ENCODE data around the gene GALNT17. TPM values are rescaled to one million over a fixed set of nuclear protein-coding genes. Genes with fewer than 3 reads are reported as not detected.

Gene GALNT17
- total RNA-seq, 1 experiment from 2014 or later = not detected

- in situ Hi-C loops (cut with HindIII; ENCODE audit: low pct_unique_long_range_greater_than_20kb, low sequenced_read_pairs) = no loop called here
- no peaks in the 10 kb centered on the region for H3K4me1 ChIP-seq (ENCODE audit: control insufficient read depth, insufficient read depth, low read length)
- H3K9me3 ChIP-seq (ENCODE audit: control insufficient read depth, insufficient read depth, low read depth, low read length) = no peaks in the 10 kb centered on the region
- intact Hi-C loops (cut with micrococcal nuclease; ENCODE audit: unreplicated experiment) = no loop called here
- ChIA-PET CTCF (no interaction called here), POLR2A (no interaction called here)
- no peak for TF ChIP-seq TCF7L2 (IDR thresholded peaks at IDR 0.05; ENCODE audit: low read depth, low read length)
- no peak for TF ChIP-seq REST (IDR thresholded peaks at IDR 0.05; ENCODE audit: insufficient read depth in 1 of 2, low read depth in 2 of 2, low read length in 1 of 2)
- no peak for TF ChIP-seq SIN3A (IDR thresholded peaks at IDR 0.05; ENCODE audit: borderline replicate concordance, insufficient read depth, low read depth, low read length)
- no peak for TF ChIP-seq CTCF (IDR thresholded peaks at IDR 0.05)
- no peak for TF ChIP-seq POLR2AphosphoS5 (IDR thresholded peaks at IDR 0.05; ENCODE audit: low read depth, low read length)
- ATAC-seq = no peak
- no peak overlapping the region for H3K27ac ChIP-seq (ENCODE audit: low read length)
- no peaks in the 10 kb centered on the region for H3K36me3 ChIP-seq (ENCODE audit: control insufficient read depth, insufficient read depth, low read length)
- no peaks in the 10 kb centered on the region for H3K27me3 ChIP-seq (ENCODE audit: control insufficient read depth, insufficient read depth, low read length)
- H3K4me3 ChIP-seq (ENCODE audit: low read depth in 2 of 2, low read length in 2 of 2) = no peak overlapping the region
- BruUV-seq (replicated peaks) = no TSS peak
- no peak for DNase-seq (ENCODE audit: low read depth, low spot score)
These were observed 527.7 kb downstream of the GALNT17 start for GRCh38 chr7:71659622-71660021.

GRCh38 chr7:71661671-71662224, 529.8 kb downstream of the GALNT17 start:
- in situ Hi-C loops (cut with HindIII; ENCODE audit: low pct_unique_long_range_greater_than_20kb, low sequenced_read_pairs) (no loop called here), intact Hi-C loops (cut with micrococcal nuclease; ENCODE audit: unreplicated experiment) (no loop called here)
- Histone ChIP-seq H3K36me3 (ENCODE audit: control insufficient read depth, insufficient read depth, low read length) (no peaks in the 10 kb centered on the region), H3K4me3 (ENCODE audit: low read depth in 2 of 2, low read length in 2 of 2) (no peak overlapping the region), H3K9me3 (ENCODE audit: control insufficient read depth, insufficient read depth, low read depth, low read length) (no peaks in the 10 kb centered on the region), H3K27ac (ENCODE audit: low read length) (no peak overlapping the region), H3K27me3 (ENCODE audit: control insufficient read depth, insufficient read depth, low read length) (no peaks in the 10 kb centered on the region), H3K4me1 (ENCODE audit: control insufficient read depth, insufficient read depth, low read length) (no peaks in the 10 kb centered on the region)
- CTCF ChIA-PET = no interaction called here
- ATAC-seq (no peak), DNase-seq (ENCODE audit: low read depth, low spot score) (no peak)
- TF ChIP-seq SIN3A (IDR thresholded peaks at IDR 0.05; ENCODE audit: borderline replicate concordance, insufficient read depth, low read depth, low read length) = no peak
- no peak for TF ChIP-seq REST (IDR thresholded peaks at IDR 0.05; ENCODE audit: insufficient read depth in 1 of 2, low read depth in 2 of 2, low read length in 1 of 2)
- TF ChIP-seq POLR2AphosphoS5 (IDR thresholded peaks at IDR 0.05; ENCODE audit: low read depth, low read length) = no peak
- no peak for TF ChIP-seq TCF7L2 (IDR thresholded peaks at IDR 0.05; ENCODE audit: low read depth, low read length)
- no peak for TF ChIP-seq CTCF (IDR thresholded peaks at IDR 0.05)
- POLR2A ChIA-PET = no interaction called here
- no TSS peak for BruUV-seq (replicated peaks)
